ENCODE results near the gene ATP5F1C.

Gene ATP5F1C

DNA sequence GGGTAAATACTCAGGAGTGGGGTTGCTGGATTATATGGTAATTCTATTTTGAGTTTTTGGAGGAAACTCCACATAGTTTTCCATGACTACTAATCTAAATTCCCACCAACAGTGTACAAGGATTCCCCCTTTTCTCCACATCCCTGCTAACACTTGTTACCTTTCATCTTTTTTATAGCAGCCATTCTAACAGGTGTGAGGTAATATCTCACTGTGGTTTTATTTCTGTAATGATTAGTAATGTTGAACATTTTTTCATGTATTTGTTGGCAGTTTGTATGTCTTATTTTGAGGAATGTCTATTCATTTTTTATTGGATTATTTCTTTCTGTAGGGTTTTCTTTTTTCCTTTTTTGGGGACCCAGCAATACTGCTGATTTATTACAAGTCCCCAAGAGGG, 45.2 kb downstream of the ATP5F1C start:
- H3K36me3 ChIP-seq, result peaks cover 0 to 9% (median 0%) of the 10 kb centered on the region in 3 donors
- no peaks in the 10 kb centered on the region for H3K9me3 ChIP-seq
- H3K4me3 ChIP-seq, result no peak overlapping the region
- H3K27ac ChIP-seq, result no peak overlapping the region
- H3K27me3 ChIP-seq, result no peaks in the 10 kb centered on the region
- TF ChIP-seq CTCF (IDR thresholded peaks at IDR 0.05), result no peak
- intact Hi-C loops (cut with DNase I; ENCODE audit: low total_unique reads), result no loop called here
- H3K4me1 ChIP-seq, result peaks cover 0 to 10% (median 0%) of the 10 kb centered on the region in 4 donors
- no peak for DNase-seq

- no peaks in the 10 kb centered on the region for H3K27me3 ChIP-seq
- no peaks in the 10 kb centered on the region for H3K9me3 ChIP-seq
- no peak for TF ChIP-seq CTCF (IDR thresholded peaks at IDR 0.05)
- H3K36me3 ChIP-seq, result peaks cover 0 to 9% (median 0%) of the 10 kb centered on the region in 3 donors
- H3K4me1 ChIP-seq, result peaks cover 0 to 10% (median 0%) of the 10 kb centered on the region in 4 donors
- no peak overlapping the region for H3K27ac ChIP-seq
- intact Hi-C loops (cut with DNase I; ENCODE audit: low total_unique reads), result no loop called here
- no peak overlapping the region for H3K4me3 ChIP-seq
- no peak for DNase-seq
These were observed 46.3 kb downstream of the ATP5F1C start for GRCh38 chr10:7834262-7834661.

GRCh38 chr10:7836571-7836970, 48.6 kb downstream of the ATP5F1C start:
- no peak for DNase-seq
- intact Hi-C loops (cut with DNase I; ENCODE audit: low total_unique reads), result no loop called here
- Histone ChIP-seq H3K4me3 (no peak overlapping the region), H3K27me3 (no peaks in the 10 kb centered on the region), H3K9me3 (no peaks in the 10 kb centered on the region), H3K4me1 (peaks cover 0 to 10% (median 0%) of the 10 kb centered on the region in 4 donors), H3K27ac (no peak overlapping the region), H3K36me3 (peaks cover 0 to 9% (median 0%) of the 10 kb centered on the region in 3 donors)
- no peak for TF ChIP-seq CTCF (IDR thresholded peaks at IDR 0.05)

DNA sequence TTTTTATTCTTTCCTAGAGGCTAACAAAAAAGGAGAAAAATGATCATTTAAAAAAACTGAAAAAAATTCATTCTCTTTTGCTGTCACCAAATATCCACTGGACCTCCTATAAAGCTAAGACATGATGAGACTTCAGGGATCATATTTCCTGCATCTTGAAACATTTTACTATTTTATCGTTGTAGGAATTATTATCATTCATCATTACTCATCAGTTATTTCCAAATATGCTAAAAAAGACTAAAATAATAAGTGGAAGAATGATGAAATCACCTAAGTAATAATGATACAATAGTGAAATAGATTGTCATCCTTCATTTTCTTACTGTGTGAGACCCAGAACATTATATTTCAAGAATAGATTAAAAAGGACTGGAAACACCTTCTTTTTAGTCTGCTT, 58.6 kb downstream of the ATP5F1C start:
- no peak for TF ChIP-seq CTCF (IDR thresholded peaks at IDR 0.05)
- intact Hi-C loops (cut with DNase I; ENCODE audit: low total_unique reads), result no loop called here

GRCh38 chr10:7853226-7853842, 65.4 kb downstream of the ATP5F1C start:
- TF ChIP-seq CTCF (IDR thresholded peaks at IDR 0.05), result no peak
- intact Hi-C loops (cut with DNase I; ENCODE audit: low total_unique reads), result no loop called here
- H3K9me3 ChIP-seq, result no peaks in the 10 kb centered on the region

More for the DNA sequence above, 58.6 kb downstream of the ATP5F1C start:
- H3K4me3 ChIP-seq, result no peak overlapping the region
- peaks cover 0 to under 1% (median 0%) of the 10 kb centered on the region in 3 donors for H3K36me3 ChIP-seq
- no peaks in the 10 kb centered on the region for H3K9me3 ChIP-seq
- H3K27ac ChIP-seq, result no peak overlapping the region
- no peak for DNase-seq
- H3K4me1 ChIP-seq, result no peaks in the 10 kb centered on the region
- no peaks in the 10 kb centered on the region for H3K27me3 ChIP-seq

More at GRCh38 chr10:7853226-7853842, 65.4 kb downstream of the ATP5F1C start:
- no peak overlapping the region for H3K4me3 ChIP-seq
- no peaks in the 10 kb centered on the region for H3K27me3 ChIP-seq
- H3K4me1 ChIP-seq, result peaks cover 0 to 5% (median 0%) of the 10 kb centered on the region in 4 donors
- peaks cover 0 to 7% (median 0%) of the 10 kb centered on the region in 3 donors for H3K36me3 ChIP-seq
- no peak overlapping the region for H3K27ac ChIP-seq
- no peak for DNase-seq

Measured in tibial artery (tissue), 4 donors.